Posterior vena cava (tissue), 2 donors: ENCODE measurements around the gene DUS2. TPM values are rescaled to one million over a fixed set of nuclear protein-coding genes. Genes with fewer than 3 reads are reported as not detected.
"Not testable (repeated sequence)": the region's sequence is repeated elsewhere in the genome, so short reads cannot be mapped to it uniquely, and the experiment has no call there.

Experiments
- DNase-seq: peaks from one replicate; pipeline ENCODE4 v3.0.0-alpha.2; 2020; ENCODE audit warnings: low spot score
- intact Hi-C, 2 donors: fragments of 100-400 bp; cut with DNase I; formaldehyde crosslinking; loops; one replicate each; pipeline versions ENCODE4 v1.14.1 to v1.14.2; 2022 to 2023
- total RNA-seq, 2 donors: library from RNA; stranded (reverse); fragmentation: NEBNext Ultra II Directional; extraction: Animal tissue kit (Norgen Biotek cat#: 25700); gene quantifications; one replicate each; pipeline ENCODE4 v1.2.1, GENCODE V29; 2021
- donor health status: DM: yes; HTN: yes; CAD: no.
- donor health status: DM: yes; HTN: yes; CAD: no.

Gene DUS2
- total RNA-seq, 2 donors from 2014 or later = 6.6 to 11.6 TPM

- intact Hi-C loops, DNase-seq: not testable (repeated sequence)
Observed at GRCh38 chr16:68107230-68107928, 84.3 kb downstream of the DUS2 start.

DNA sequence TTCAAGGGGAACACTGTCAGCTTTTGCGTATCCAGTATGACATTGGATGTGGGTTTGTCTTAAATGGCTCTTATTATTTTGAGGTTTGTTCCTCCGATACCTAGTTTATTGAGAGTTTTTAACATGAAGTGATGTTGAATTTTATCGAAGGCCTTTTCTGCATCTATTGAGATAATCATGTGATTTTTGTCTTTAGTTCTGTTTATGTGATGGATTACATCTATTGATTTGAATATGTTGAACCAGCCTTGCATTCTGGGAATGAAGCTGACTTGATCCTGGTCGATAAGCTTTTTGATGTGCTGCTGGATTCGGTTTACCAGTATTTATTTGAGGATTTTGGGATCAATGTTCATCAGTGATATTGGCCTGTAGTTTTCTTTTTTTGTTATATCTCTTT, 86.1 kb downstream of the DUS2 start:
- intact Hi-C loops, DNase-seq: not testable (repeated sequence)

DNA sequence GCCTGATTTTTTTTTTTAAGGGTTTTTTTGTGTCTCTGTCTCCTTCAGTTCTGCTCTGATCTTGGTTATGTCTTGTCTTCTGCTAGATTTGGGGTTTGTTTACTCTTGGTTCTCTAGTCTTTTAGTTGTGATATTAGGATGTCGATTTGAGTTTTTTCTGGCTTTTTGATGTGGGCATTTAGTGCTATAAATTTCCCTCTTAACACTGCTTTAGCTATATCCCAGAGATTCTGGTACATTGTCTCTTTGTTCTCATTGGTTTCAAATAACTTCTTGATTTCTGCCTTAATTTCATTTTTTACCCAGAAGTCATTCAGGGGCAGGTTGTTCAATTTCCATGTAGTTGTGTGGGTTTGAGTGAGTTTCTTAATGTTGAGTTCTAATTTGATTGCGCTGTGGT, 87.5 kb downstream of the DUS2 start:
- intact Hi-C loops, DNase-seq: not testable (repeated sequence)

DNA sequence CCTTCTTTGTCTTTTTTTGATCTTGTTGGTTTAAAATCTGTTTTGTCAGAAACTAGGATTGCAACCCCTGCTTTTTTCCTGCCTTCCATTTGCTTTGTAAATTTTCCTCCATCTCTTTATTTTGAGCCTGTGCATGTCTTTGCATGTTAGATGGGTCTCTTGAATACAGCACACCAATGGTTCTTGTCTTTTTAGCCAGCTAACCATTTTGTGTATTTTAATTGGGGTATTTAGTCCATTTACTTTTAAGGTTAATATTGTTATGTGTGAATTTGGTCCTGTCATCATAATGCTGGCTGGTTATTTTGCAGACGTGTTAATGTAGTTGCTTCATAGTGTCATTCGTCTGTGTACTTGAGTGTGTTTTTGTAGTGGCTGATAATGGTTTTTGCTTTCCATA, 88.3 kb downstream of the DUS2 start:
- intact Hi-C loops = no loop called here
- DNase-seq = no peak

GRCh38 chr16:68113059-68113761, 90.1 kb downstream of the DUS2 start:
- intact Hi-C loops = no loop called here
- DNase-seq = no peak

DNA sequence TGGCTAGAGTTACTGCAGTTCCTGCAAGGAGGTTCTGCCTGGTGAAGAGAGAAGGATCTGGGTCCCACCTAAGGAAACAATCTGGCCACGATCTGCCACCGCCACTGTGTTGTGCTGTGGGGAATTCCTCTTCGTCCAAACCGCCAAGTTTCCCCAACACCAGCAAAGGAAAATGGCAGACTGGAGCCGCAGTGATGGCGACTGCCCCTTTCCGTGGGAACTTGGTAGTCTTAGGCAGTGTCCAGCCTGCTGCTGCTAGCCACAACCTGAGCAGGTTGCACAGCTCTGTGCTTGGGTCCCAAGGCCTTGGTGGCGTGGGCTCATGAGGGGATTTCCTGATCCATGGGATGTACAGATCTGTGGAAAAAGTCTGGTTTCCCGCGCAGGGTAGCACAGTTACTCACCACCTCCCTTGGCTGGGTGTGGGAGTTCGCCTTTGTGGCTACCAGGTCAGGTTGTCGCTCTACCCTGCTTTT, 90.7 kb downstream of the DUS2 start:
- intact Hi-C loops = no loop called here
- no peak for DNase-seq

GRCh38 chr16:68114939-68115338, 91.9 kb downstream of the DUS2 start:
- intact Hi-C loops, DNase-seq: not testable (repeated sequence)

- intact Hi-C loops = no loop called here
- DNase-seq = no peak
Observed at GRCh38 chr16:68115851-68116250, 92.8 kb downstream of the DUS2 start.

GRCh38 chr16:68116256-68116867, 93.3 kb downstream of the DUS2 start:
- intact Hi-C loops = no loop called here
- no peak for DNase-seq

GRCh38 chr16:68117884-68118283, 94.8 kb downstream of the DUS2 start:
- no peak for DNase-seq
- intact Hi-C loops = no loop called here

- intact Hi-C loops = not testable (repeated sequence)
Observed at GRCh38 chr16:68118954-68119353, 95.9 kb downstream of the DUS2 start.

GRCh38 chr16:68120496-68120895, 97.4 kb downstream of the DUS2 start:
- DNase-seq, intact Hi-C loops: not testable (repeated sequence)

More at GRCh38 chr16:68118954-68119353, 95.9 kb downstream of the DUS2 start:
- DNase-seq = not testable (repeated sequence)

- DNase-seq = no peak
- intact Hi-C loops = no loop called here
Observed at GRCh38 chr16:68126395-68126794, 103.3 kb downstream of the DUS2 start.

DNA sequence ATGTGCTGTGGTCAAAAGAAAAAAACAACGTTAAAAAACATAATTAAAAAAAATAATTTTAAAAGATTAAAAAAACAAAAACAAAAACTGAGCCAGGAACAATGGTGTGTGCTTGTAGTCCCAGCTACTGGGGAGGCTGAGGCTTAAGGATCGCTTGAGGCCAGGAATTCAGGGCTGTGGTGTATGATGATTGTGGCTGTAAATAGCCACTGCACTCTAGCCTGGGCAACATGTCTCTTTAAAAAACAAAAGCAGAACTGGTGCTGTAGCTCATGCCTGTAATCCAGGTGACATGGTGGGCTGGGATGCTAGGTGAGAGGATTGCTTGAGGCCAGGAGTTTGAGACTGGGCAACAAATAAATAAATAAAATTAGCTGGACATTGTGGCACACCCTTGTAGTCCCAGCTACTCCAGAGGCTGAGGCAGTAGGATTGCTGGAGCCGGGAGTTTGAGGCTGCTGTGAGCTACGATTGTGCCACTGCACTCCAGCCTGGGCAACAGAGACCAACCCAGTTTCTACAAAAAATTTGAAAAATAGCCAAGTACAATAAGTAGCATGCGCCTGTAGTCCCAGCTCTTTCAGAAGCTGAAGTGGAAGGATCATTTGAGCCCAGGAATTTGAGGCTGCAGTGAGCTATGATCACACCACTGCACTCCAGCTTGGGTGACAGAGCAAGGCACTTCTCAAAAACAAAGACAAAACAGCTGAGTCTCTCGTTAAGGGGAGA, 105.7 kb downstream of the DUS2 start:
- intact Hi-C loops = no loop called here
- no peak for DNase-seq

Other genes with a start within 250 kb of the DUS2 start
- gene RANBP10, start 216.7 kb upstream of the DUS2 start, total RNA-seq = 10 to 100 TPM; 11.8 to 13.8 TPM
- gene TSNAXIP1, start 216.4 kb upstream of the DUS2 start, total RNA-seq = under 1 TPM; 0.37 to 0.52 TPM
- gene THAP11, start 181.0 kb upstream of the DUS2 start, total RNA-seq = 10 to 100 TPM; 24.9 to 26.1 TPM
- gene NUTF2, start 176.4 kb upstream of the DUS2 start, total RNA-seq = 10 to 100 TPM; 81.7 to 99.1 TPM
- gene CENPT, start 175.6 kb upstream of the DUS2 start, total RNA-seq = 10 to 100 TPM; 38.7 to 40.3 TPM
- 10 to 100 TPM; 37.4 to 43.1 TPM for gene EDC4, start 150.2 kb upstream of the DUS2 start, total RNA-seq
- gene NRN1L, start 138.4 kb upstream of the DUS2 start, total RNA-seq = not detected
- gene PSKH1, start 130.0 kb upstream of the DUS2 start, total RNA-seq = 10 to 100 TPM; 25.7 to 27.0 TPM
- 1 to 10 TPM; 1.1 to 1.2 TPM for gene CTRL, start 91.4 kb upstream of the DUS2 start, total RNA-seq
- 10 to 100 TPM; 30.4 to 31.8 TPM for gene PSMB10, start 86.4 kb upstream of the DUS2 start, total RNA-seq
- 10 to 100 TPM; 19.2 to 29.8 TPM for gene LCAT, start 79.2 kb upstream of the DUS2 start, total RNA-seq
- 10 to 100 TPM; 82.6 to 90.1 TPM for gene SLC12A4, start 54.6 kb upstream of the DUS2 start, total RNA-seq
- not detected for gene DPEP3, start 42.8 kb upstream of the DUS2 start, total RNA-seq
- gene DPEP2, start 23.8 kb upstream of the DUS2 start, total RNA-seq = 1 to 10 TPM; 1.1 to 3.0 TPM
- gene DPEP2NB, start 7.4 kb upstream of the DUS2 start, total RNA-seq = not detected
- gene DDX28, start 52 bp upstream of the DUS2 start, total RNA-seq = 1 to 10 TPM; 5.4 to 5.8 TPM
- gene NFATC3, start 62.1 kb downstream of the DUS2 start, total RNA-seq = 10 to 100 TPM; 28.0 to 30.8 TPM
- gene ESRP2, start 212.8 kb downstream of the DUS2 start, total RNA-seq = under 1 TPM in 1 of 2 donors, not detected in 1; 0.23 TPM
- 10 to 100 TPM; 11.6 to 21.9 TPM for gene PLA2G15, start 222.1 kb downstream of the DUS2 start, total RNA-seq
- 10 to 100 TPM; 28.4 to 39.7 TPM for gene SLC7A6, start 241.2 kb downstream of the DUS2 start, total RNA-seq